HepG2 (cell line): ENCODE results near the gene RBM26. TPM values are rescaled to one million over a fixed set of nuclear protein-coding genes. Genes with fewer than 3 reads are reported as not detected.

Experiments
- BHLHE40 ChIP-seq: IDR thresholded peaks from 2 replicates; pipeline ENCODE4 v1.6.1; 2011; ENCODE audit warnings: low read length, improper control_type of control experiment
- CHCHD3 ChIP-seq: sonication (generic); formaldehyde crosslinking; IDR thresholded peaks from 2 replicates; pipeline ENCODE4 v1.8.0; 2022; ENCODE audit warnings: mild to moderate bottlenecking, missing genetic modification reagents, moderate library complexity
- FOSL1 ChIP-seq: sonication (generic); formaldehyde crosslinking; IDR thresholded peaks from 2 replicates; pipeline ENCODE4 v1.9.0; 2021; ENCODE audit warnings: missing genetic modification reagents, borderline replicate concordance
- FOSL2 ChIP-seq: sonication (generic); formaldehyde crosslinking; IDR thresholded peaks from 2 replicates; pipeline ENCODE4 v1.4.0; 2020; ENCODE audit warnings: missing genetic modification reagents
- FOXA3 ChIP-seq: IDR thresholded peaks from 2 replicates; pipeline ENCODE4 v1.6.1; 2016; ENCODE audit warnings: missing genetic modification reagents, missing compliant biosample characterization
- HHEX ChIP-seq: IDR thresholded peaks from 2 replicates; pipeline ENCODE4 v1.6.1; 2016; ENCODE audit warnings: control low read depth
- HNF4A ChIP-seq: sonication (generic); formaldehyde crosslinking; IDR thresholded peaks from 2 replicates; pipeline ENCODE4 v1.4.0; 2020; ENCODE audit warnings: missing genetic modification reagents
- LCORL ChIP-seq, 2 experiments: fragments of 450-650 bp in 1 of 2; sonication (generic) in 1 of 2; formaldehyde crosslinking in 1 of 2; IDR thresholded peaks; 2 replicates each; pipeline versions ENCODE4 v1.5.0 to v1.6.1; 2017 to 2020; ENCODE audit warnings: antibody characterized with exemption in 1 of 2, missing genetic modification reagents in 1 of 2
- MAFF ChIP-seq: IDR thresholded peaks from 2 replicates; pipeline ENCODE4 v1.6.1; 2011; ENCODE audit warnings: low read depth, low read length, improper control_type of control experiment
- NFE2L2 ChIP-seq: fragments of 150-350 bp; IDR thresholded peaks from 2 replicates; pipeline ENCODE4 v1.6.1; 2014; ENCODE audit warnings: low read length
- RARA ChIP-seq: IDR thresholded peaks from 2 replicates; pipeline ENCODE4 v1.6.1; 2016; ENCODE audit warnings: missing genetic modification reagents, missing compliant biosample characterization
- SOX6 ChIP-seq, 2 experiments: fragments of 450-650 bp in 1 of 2; sonication (generic) in 1 of 2; formaldehyde crosslinking in 1 of 2; IDR thresholded peaks; 2 replicates each; pipeline versions ENCODE4 v1.4.0 to v1.6.1; 2017 to 2020; ENCODE audit warnings: antibody characterized with exemption in 1 of 2, mild to moderate bottlenecking in 1 of 2, missing genetic modification reagents in 1 of 2
- ZMYM3 ChIP-seq: sonication (generic); formaldehyde crosslinking; IDR thresholded peaks from 2 replicates; pipeline ENCODE4 v1.5.1; 2020; ENCODE audit warnings: mild to moderate bottlenecking, missing genetic modification reagents
- ZMYM4 ChIP-seq: sonication (generic); formaldehyde crosslinking; IDR thresholded peaks from 2 replicates; pipeline ENCODE4 v1.8.1; 2023; ENCODE audit warnings: mild to moderate bottlenecking, missing genetic modification reagents
- ZNF121 ChIP-seq: sonication (generic); formaldehyde crosslinking; IDR thresholded peaks from 2 replicates; pipeline ENCODE4 v1.5.0; 2020; ENCODE audit warnings: mild to moderate bottlenecking, missing genetic modification reagents
- ZNF460 ChIP-seq: sonication (generic); formaldehyde crosslinking; IDR thresholded peaks from 2 replicates; pipeline ENCODE4 v1.5.1; 2020; ENCODE audit warnings: missing genetic modification reagents, mild to moderate bottlenecking, borderline replicate concordance
- ZNF709 ChIP-seq: sonication (generic); formaldehyde crosslinking; IDR thresholded peaks from 2 replicates; pipeline ENCODE4 v1.5.0; 2020; ENCODE audit warnings: mild to moderate bottlenecking, missing genetic modification reagents
- polyA plus RNA-seq, 8 experiments: library from polyadenylated mRNA; depleted of rRNA in 3 of 8; stranded (reverse) in 7 of 8; unstranded in 1 of 8; fragments of >200 nt; fragmentation: Illumina TruSeq in 4 of 8; extraction: Trizol in 4 of 8; gene quantifications; 2 replicates each; pipeline versions ENCODE4 v1.2.1 to v1.2.3, GENCODE V29; 2011 to 2016; ENCODE audit warnings: low read depth in 4 of 8, missing spikeins in 1 of 8, mixed read lengths in 1 of 8; ENCODE audit not compliant: insufficient read depth in 1 of 8
- total RNA-seq, 5 experiments: library from RNA; depleted of rRNA; stranded (reverse); fragments of >200 nt; fragmentation: Illumina TruSeq; extraction: Trizol; gene quantifications; 2 replicates each; pipeline ENCODE4 v1.2.3, GENCODE V29; 2016; ENCODE audit warnings: low read depth in 1 of 5
- TF ChIP-seq, protein P1 (sequence below): sonication (generic); formaldehyde crosslinking; IDR thresholded peaks from 2 replicates; pipeline ENCODE4 v1.5.1; 2020; ENCODE audit warnings: mild to moderate bottlenecking, missing genetic modification reagents, borderline replicate concordance
- TF ChIP-seq, protein P2 (sequence below): IDR thresholded peaks from 2 replicates; pipeline ENCODE4 v1.4.0; 2020; ENCODE audit warnings: mild to moderate bottlenecking, missing genetic modification reagents
- TF ChIP-seq, protein P3 (sequence below), 2 experiments: fragments of 450-650 bp in 1 of 2; sonication (generic) in 1 of 2; formaldehyde crosslinking; IDR thresholded peaks; 2 replicates each; pipeline versions ENCODE4 v1.5.0 to v1.8.0; 2020 to 2022; ENCODE audit warnings: mild to moderate bottlenecking in 1 of 2, missing genetic modification reagents in 1 of 2

RBM26 gene
- total and polyA plus RNA-seq, 2 of the 13 experiments (the other 11 are each of a cell fraction or from before 2014, with no cell fraction given), result 19.4 to 34.4 TPM

DNA sequence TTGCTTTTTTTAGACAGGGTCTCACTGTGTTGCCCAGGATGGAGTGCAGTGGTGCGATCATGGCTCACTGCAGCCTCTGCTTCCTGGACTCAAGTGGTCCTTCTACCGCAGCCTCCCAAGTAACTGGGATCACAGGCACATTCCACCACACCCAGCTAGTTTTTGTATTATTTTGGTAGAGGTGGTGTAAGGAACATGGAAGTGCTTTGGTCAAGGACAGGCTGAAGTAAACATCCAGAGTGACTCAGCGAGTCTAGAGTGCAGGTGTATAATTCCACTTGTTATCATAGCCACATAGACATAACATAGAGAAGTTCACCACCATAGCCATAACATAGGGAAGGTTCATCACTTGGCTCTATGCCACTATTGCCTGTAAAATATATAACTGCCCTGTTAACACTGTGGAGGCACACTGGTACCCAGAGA lies 98.6 kb downstream of the RBM26 start (continued):
- TF ChIP-seq HNF4A (peak; percentile 17; the same call in 1 of the 2 replicates), ZMYM3 (CRISPR knock-in tag) (0 out of 2 replicates have a peak, but pooled peaks have one; percentile 19), ZNF121 (CRISPR knock-in tag) (peak; percentile 82), FOSL2 (CRISPR knock-in tag) (peak; percentile 80), FOSL1 (CRISPR knock-in tag) (peak; percentile 39; the same call in 1 of the 2 replicates), ZNF709 (CRISPR knock-in tag) (peak; percentile 98; the same call in 1 of the 2 replicates), LCORL (IDR thresholded peaks at IDR 0.05) (no peak; the same call in 1 of the 2 replicates), LCORL (CRISPR knock-in tag; IDR thresholded peaks at IDR 0.05) (peak; percentile 50; the same call in 1 of the 2 replicates), ZNF460 (CRISPR knock-in tag) (peak; percentile 73; the same call in 1 of the 2 replicates), MAFF (0 out of 2 replicates have a peak, but pooled peaks have one; percentile 2), RARA (peak; percentile 50; the same call in 1 of the 2 replicates), SOX6 (IDR thresholded peaks at IDR 0.05) (no peak), SOX6 (CRISPR knock-in tag; IDR thresholded peaks at IDR 0.05) (peak; percentile 21; the same call in 1 of the 2 replicates), BHLHE40 (no peak), NFE2L2 (peak; percentile 72; the same call in 1 of the 2 replicates), HHEX (CRISPR knock-in tag) (no peak), CHCHD3 (CRISPR knock-in tag) (no peak), FOXA3 (peak; percentile 36; the same call in 1 of the 2 replicates), ZMYM4 (no peak)
- TF ChIP-seq, protein P1, sequence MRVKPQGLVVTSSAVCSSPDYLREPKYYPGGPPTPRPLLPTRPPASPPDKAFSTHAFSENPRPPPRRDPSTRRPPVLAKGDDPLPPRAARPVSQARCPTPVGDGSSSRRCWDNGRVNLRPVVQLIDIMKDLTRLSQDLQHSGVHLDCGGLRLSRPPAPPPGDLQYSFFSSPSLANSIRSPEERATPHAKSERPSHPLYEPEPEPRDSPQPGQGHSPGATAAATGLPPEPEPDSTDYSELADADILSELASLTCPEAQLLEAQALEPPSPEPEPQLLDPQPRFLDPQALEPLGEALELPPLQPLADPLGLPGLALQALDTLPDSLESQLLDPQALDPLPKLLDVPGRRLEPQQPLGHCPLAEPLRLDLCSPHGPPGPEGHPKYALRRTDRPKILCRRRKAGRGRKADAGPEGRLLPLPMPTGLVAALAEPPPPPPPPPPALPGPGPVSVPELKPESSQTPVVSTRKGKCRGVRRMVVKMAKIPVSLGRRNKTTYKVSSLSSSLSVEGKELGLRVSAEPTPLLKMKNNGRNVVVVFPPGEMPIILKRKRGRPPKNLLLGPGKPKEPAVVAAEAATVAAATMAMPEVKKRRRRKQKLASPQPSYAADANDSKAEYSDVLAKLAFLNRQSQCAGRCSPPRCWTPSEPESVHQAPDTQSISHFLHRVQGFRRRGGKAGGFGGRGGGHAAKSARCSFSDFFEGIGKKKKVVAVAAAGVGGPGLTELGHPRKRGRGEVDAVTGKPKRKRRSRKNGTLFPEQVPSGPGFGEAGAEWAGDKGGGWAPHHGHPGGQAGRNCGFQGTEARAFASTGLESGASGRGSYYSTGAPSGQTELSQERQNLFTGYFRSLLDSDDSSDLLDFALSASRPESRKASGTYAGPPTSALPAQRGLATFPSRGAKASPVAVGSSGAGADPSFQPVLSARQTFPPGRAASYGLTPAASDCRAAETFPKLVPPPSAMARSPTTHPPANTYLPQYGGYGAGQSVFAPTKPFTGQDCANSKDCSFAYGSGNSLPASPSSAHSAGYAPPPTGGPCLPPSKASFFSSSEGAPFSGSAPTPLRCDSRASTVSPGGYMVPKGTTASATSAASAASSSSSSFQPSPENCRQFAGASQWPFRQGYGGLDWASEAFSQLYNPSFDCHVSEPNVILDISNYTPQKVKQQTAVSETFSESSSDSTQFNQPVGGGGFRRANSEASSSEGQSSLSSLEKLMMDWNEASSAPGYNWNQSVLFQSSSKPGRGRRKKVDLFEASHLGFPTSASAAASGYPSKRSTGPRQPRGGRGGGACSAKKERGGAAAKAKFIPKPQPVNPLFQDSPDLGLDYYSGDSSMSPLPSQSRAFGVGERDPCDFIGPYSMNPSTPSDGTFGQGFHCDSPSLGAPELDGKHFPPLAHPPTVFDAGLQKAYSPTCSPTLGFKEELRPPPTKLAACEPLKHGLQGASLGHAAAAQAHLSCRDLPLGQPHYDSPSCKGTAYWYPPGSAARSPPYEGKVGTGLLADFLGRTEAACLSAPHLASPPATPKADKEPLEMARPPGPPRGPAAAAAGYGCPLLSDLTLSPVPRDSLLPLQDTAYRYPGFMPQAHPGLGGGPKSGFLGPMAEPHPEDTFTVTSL (CRISPR knock-in tag), result peak; percentile 54; the same call in 1 of the 2 replicates
- TF ChIP-seq, protein P2, sequence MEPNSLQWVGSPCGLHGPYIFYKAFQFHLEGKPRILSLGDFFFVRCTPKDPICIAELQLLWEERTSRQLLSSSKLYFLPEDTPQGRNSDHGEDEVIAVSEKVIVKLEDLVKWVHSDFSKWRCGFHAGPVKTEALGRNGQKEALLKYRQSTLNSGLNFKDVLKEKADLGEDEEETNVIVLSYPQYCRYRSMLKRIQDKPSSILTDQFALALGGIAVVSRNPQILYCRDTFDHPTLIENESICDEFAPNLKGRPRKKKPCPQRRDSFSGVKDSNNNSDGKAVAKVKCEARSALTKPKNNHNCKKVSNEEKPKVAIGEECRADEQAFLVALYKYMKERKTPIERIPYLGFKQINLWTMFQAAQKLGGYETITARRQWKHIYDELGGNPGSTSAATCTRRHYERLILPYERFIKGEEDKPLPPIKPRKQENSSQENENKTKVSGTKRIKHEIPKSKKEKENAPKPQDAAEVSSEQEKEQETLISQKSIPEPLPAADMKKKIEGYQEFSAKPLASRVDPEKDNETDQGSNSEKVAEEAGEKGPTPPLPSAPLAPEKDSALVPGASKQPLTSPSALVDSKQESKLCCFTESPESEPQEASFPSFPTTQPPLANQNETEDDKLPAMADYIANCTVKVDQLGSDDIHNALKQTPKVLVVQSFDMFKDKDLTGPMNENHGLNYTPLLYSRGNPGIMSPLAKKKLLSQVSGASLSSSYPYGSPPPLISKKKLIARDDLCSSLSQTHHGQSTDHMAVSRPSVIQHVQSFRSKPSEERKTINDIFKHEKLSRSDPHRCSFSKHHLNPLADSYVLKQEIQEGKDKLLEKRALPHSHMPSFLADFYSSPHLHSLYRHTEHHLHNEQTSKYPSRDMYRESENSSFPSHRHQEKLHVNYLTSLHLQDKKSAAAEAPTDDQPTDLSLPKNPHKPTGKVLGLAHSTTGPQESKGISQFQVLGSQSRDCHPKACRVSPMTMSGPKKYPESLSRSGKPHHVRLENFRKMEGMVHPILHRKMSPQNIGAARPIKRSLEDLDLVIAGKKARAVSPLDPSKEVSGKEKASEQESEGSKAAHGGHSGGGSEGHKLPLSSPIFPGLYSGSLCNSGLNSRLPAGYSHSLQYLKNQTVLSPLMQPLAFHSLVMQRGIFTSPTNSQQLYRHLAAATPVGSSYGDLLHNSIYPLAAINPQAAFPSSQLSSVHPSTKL, result peak; percentile 15; the same call in 1 of the 2 replicates
- TF ChIP-seq, protein P3, sequence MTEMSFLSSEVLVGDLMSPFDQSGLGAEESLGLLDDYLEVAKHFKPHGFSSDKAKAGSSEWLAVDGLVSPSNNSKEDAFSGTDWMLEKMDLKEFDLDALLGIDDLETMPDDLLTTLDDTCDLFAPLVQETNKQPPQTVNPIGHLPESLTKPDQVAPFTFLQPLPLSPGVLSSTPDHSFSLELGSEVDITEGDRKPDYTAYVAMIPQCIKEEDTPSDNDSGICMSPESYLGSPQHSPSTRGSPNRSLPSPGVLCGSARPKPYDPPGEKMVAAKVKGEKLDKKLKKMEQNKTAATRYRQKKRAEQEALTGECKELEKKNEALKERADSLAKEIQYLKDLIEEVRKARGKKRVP (CRISPR knock-in tag; IDR thresholded peaks at IDR 0.05), result peak in 1 of 2 experiments; percentile 9; a peak in 1 of 4 replicates
